Parathyroid adenoma (tissue), 2 donors: ENCODE measurements around the gene NTN1.
"Not testable (repeated sequence)": the region's sequence is repeated elsewhere in the genome, so short reads cannot be mapped to it uniquely, and the experiment has no call there.

Source experiments
- H2AFZ ChIP-seq: fragments of 300-600 bp; sonication (generic); one replicate; pipeline ENCODE4 v1.7.0; 2017; ENCODE audit warnings: antibody characterized with exemption, mild to moderate bottlenecking
- H3K27ac ChIP-seq: fragments of 300-600 bp; sonication (generic); one replicate; pipeline ENCODE4 v1.7.0; 2017
- H3K27me3 ChIP-seq: fragments of 300-600 bp; sonication (generic); one replicate; pipeline ENCODE4 v1.7.0; 2017; ENCODE audit warnings: low read length; ENCODE audit not compliant: control insufficient read depth, insufficient read depth
- H3K36me3 ChIP-seq: fragments of 300-600 bp; sonication (generic); one replicate; pipeline ENCODE4 v1.7.0; 2017; ENCODE audit warnings: low read length; ENCODE audit not compliant: control insufficient read depth, insufficient read depth
- H3K4me1 ChIP-seq: fragments of 300-600 bp; sonication (generic); one replicate; pipeline ENCODE4 v1.7.0; 2017; ENCODE audit warnings: control low read depth
- H3K4me2 ChIP-seq: fragments of 300-600 bp; sonication (generic); one replicate; pipeline ENCODE4 v1.7.0; 2017; ENCODE audit warnings: low read length
- H3K4me3 ChIP-seq: fragments of 300-600 bp; sonication (generic); one replicate; pipeline ENCODE4 v1.7.0; 2017; ENCODE audit warnings: low read depth, low read length
- H3K79me2 ChIP-seq: fragments of 300-600 bp; sonication (generic); one replicate; pipeline ENCODE4 v1.7.0; 2017; ENCODE audit warnings: control low read depth
- H3K9ac ChIP-seq: fragments of 300-600 bp; sonication (generic); one replicate; pipeline ENCODE4 v1.7.0; 2017; ENCODE audit warnings: mild to moderate bottlenecking
- H3K9me3 ChIP-seq: fragments of 300-600 bp; sonication (generic); one replicate; pipeline ENCODE4 v1.7.0; 2017; ENCODE audit warnings: low read length; ENCODE audit not compliant: control insufficient read depth
- CTCF ChIP-seq: fragments of 300-600 bp; sonication (generic); IDR thresholded peaks from one replicate; pipeline ENCODE4 v1.7.0; 2017; ENCODE audit warnings: antibody characterized with exemption, mild to moderate bottlenecking
- donor health status: primary hyperparathyroidism.

The NTN1 gene

GRCh38 chr17:9150446-9151090 lies 129.3 kb downstream of the NTN1 start:
- Histone ChIP-seq H3K27ac (no peak overlapping the region), H3K4me1 (no peaks in the 10 kb centered on the region), H3K36me3 (no peaks in the 10 kb centered on the region), H2AFZ (no peak overlapping the region), H3K27me3 (no peaks in the 10 kb centered on the region), H3K4me3 (no peak overlapping the region), H3K4me2 (no peak overlapping the region), H3K9me3 (no peaks in the 10 kb centered on the region), H3K79me2 (no peaks in the 10 kb centered on the region), H3K9ac (no peak overlapping the region)
- TF ChIP-seq CTCF: no peak

GRCh38 chr17:9151091-9151490 lies 129.8 kb downstream of the NTN1 start:
- H3K27ac ChIP-seq: no peak overlapping the region
- no peak for TF ChIP-seq CTCF

GRCh38 chr17:9151740-9152139 lies 130.4 kb downstream of the NTN1 start:
- H3K27ac ChIP-seq, H3K9ac ChIP-seq, H3K36me3 ChIP-seq, H3K4me2 ChIP-seq, H3K27me3 ChIP-seq, H3K9me3 ChIP-seq, H3K4me3 ChIP-seq, H3K79me2 ChIP-seq, H3K4me1 ChIP-seq, H2AFZ ChIP-seq: not testable (repeated sequence)

More at GRCh38 chr17:9151091-9151490, 129.8 kb downstream of the NTN1 start:
- Histone ChIP-seq H3K4me3 (no peak overlapping the region), H3K4me1 (no peaks in the 10 kb centered on the region), H2AFZ (no peak overlapping the region), H3K9me3 (no peaks in the 10 kb centered on the region), H3K27me3 (no peaks in the 10 kb centered on the region), H3K79me2 (no peaks in the 10 kb centered on the region), H3K36me3 (no peaks in the 10 kb centered on the region), H3K9ac (no peak overlapping the region), H3K4me2 (no peak overlapping the region)

GRCh38 chr17:9158544-9159452 lies 137.5 kb downstream of the NTN1 start:
- H3K27ac ChIP-seq: no peak overlapping the region
- no peaks in the 10 kb centered on the region for H3K27me3 ChIP-seq
- no peak overlapping the region for H3K4me3 ChIP-seq
- no peak overlapping the region for H2AFZ ChIP-seq
- no peaks in the 10 kb centered on the region for H3K4me1 ChIP-seq
- no peaks in the 10 kb centered on the region for H3K9me3 ChIP-seq
- no peak overlapping the region for H3K4me2 ChIP-seq
- no peaks in the 10 kb centered on the region for H3K79me2 ChIP-seq
- no peak overlapping the region for H3K9ac ChIP-seq
- H3K36me3 ChIP-seq: no peaks in the 10 kb centered on the region
- no peak for TF ChIP-seq CTCF

- H3K27me3 ChIP-seq: no peaks in the 10 kb centered on the region
- TF ChIP-seq CTCF: no peak
- H3K79me2 ChIP-seq: no peaks in the 10 kb centered on the region
- H3K9ac ChIP-seq: no peak overlapping the region
- H3K36me3 ChIP-seq: no peaks in the 10 kb centered on the region
- no peak overlapping the region for H3K4me3 ChIP-seq
- H3K27ac ChIP-seq: no peak overlapping the region
- no peak overlapping the region for H2AFZ ChIP-seq
- H3K9me3 ChIP-seq: no peaks in the 10 kb centered on the region
- no peak overlapping the region for H3K4me2 ChIP-seq
- H3K4me1 ChIP-seq: no peaks in the 10 kb centered on the region
These were observed 141.1 kb downstream of the NTN1 start for GRCh38 chr17:9162275-9162985.
